HCT116 (cell line): ENCODE data around the gene DR1. TPM values are rescaled to one million over a fixed set of nuclear protein-coding genes. Genes with fewer than 3 reads are reported as not detected.

Source experiments
- total RNA-seq: library from RNA; stranded (reverse); gene quantifications from one replicate; pipeline ENCODE4 v1.2.1, GENCODE V29; 2021; ENCODE audit not compliant: unreplicated experiment

DR1 gene
- total RNA-seq, 1 experiment from 2014 or later = 73.8 TPM

Other genes with a start within 250 kb of the DR1 start
- gene TMED5, start 165.5 kb upstream of the DR1 start, total RNA-seq = 32.6 TPM
- 18.1 TPM for gene CCDC18, start 165.2 kb upstream of the DR1 start, total RNA-seq
- 26.1 TPM for gene FNBP1L, start 102.2 kb downstream of the DR1 start, total RNA-seq